DND-41 (cell line): ENCODE measurements around the gene ARHGAP24.

Experiments
- CTCF ChIP-seq: IDR thresholded peaks from 2 replicates; pipeline ENCODE4 v1.5.1; 2012; ENCODE audit warnings: borderline replicate concordance, low read length, moderate library complexity, mild to moderate bottlenecking; ENCODE audit not compliant: poor library complexity, severe bottlenecking; ENCODE audit errors: extremely low read depth
- EZH2 ChIP-seq: IDR thresholded peaks from 3 replicates; pipeline ENCODE4 v1.6.1; 2012; ENCODE audit warnings: borderline replicate concordance, low read depth, mild to moderate bottlenecking, moderate library complexity, low read length, inconsistent platforms; ENCODE audit not compliant: severe bottlenecking

DNA sequence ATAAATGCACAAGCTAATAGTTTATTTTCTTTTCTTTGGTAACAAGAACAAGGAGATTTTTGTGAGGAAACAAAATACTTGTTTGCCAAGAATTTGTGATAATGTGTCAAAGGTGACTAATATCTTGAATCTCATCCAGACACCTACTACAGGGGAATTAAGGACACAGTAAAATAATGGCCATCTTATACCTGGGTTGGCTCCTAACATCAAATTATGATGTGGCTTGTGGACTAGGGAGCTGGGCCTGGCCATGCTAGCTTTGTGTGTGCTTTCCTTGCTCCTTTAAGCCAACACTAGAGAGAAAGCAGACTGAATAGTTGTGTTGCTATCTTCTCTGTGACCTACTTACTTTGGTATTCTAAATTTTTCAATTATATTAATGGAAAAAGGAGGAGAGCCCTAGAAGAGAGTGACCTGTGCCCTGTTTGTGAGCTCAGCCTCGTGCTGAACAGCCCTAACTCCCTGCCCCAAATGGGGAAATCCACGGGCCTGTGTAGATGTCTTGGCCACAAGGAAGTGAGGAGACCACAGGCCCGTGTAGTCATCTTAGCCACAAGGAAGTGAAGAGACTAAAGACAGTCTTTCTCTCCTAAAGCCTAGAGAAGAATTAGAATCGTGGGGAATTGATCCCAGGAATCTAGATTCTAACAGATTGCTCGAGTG, 23.3 kb downstream of the ARHGAP24 start:
- no peak for TF ChIP-seq CTCF
- TF ChIP-seq EZH2 = no peak
